K562 (cell line): ENCODE data around the gene ADAMTS2.

ENCODE experiments used
- FIP1L1 ChIP-seq: fragments of 200-400 bp; formaldehyde crosslinking; IDR thresholded peaks from 2 replicates; pipeline ENCODE4 v1.6.1; 2018; ENCODE audit warnings: mild to moderate bottlenecking, low read depth, low read length; ENCODE audit not compliant: poor library complexity, severe bottlenecking
- HDAC6 ChIP-seq: IDR thresholded peaks from 2 replicates; pipeline ENCODE4 v1.6.1; 2012; ENCODE audit warnings: low read depth, mild to moderate bottlenecking, control low read depth, inconsistent platforms, low read length, moderate library complexity
- MED1 ChIP-seq: sonication (generic); formaldehyde crosslinking; IDR thresholded peaks from 2 replicates; pipeline ENCODE4 v1.8.1; 2023; ENCODE audit warnings: missing genetic modification reagents, borderline replicate concordance
- PHF20 ChIP-seq: fragments of 450-650 bp; IDR thresholded peaks from 2 replicates; pipeline ENCODE4 v1.6.1; 2018; ENCODE audit not compliant: partially characterized antibody
- SP2 ChIP-seq: IDR thresholded peaks from 2 replicates; pipeline ENCODE4 v1.6.1; 2011; ENCODE audit warnings: mild to moderate bottlenecking, low read depth, low read length, moderate library complexity; ENCODE audit not compliant: poor library complexity, severe bottlenecking; ENCODE audit errors: extremely low read depth
- SRSF9 ChIP-seq: fragments of 200-400 bp; formaldehyde crosslinking; IDR thresholded peaks from 2 replicates; pipeline ENCODE4 v1.6.1; 2017; ENCODE audit warnings: low read depth, low read length, borderline replicate concordance
- YY1 ChIP-seq, 3 experiments: IDR thresholded peaks; 2 replicates each; pipeline ENCODE4 v1.6.1; 2011; ENCODE audit warnings: low read length in 2 of 3, mild to moderate bottlenecking in 2 of 3, moderate library complexity in 2 of 3, borderline replicate concordance in 1 of 3, control low read depth in 1 of 3, low read depth in 1 of 3; ENCODE audit not compliant: insufficient read depth in 3 of 3, insufficient replicate concordance in 2 of 3, control insufficient read depth in 1 of 3, insufficient read length in 1 of 3; ENCODE audit errors: extremely low read depth in 1 of 3
- ZNF224 ChIP-seq: sonication (generic); formaldehyde crosslinking; IDR thresholded peaks from 2 replicates; pipeline ENCODE4 v1.8.0; 2022; ENCODE audit warnings: mild to moderate bottlenecking, missing genetic modification reagents
- TF ChIP-seq, protein P1 (sequence below): fragments of 250-450 bp; sonication (Bioruptor Pico); IDR thresholded peaks from 2 replicates; pipeline ENCODE4 v1.4.0; 2020; ENCODE audit warnings: mild to moderate bottlenecking
- TF ChIP-seq, protein P2 (sequence below), 2 experiments: IDR thresholded peaks; 2 replicates each; pipeline ENCODE4 v1.6.1; 2012; ENCODE audit warnings: improper control_type of control experiment in 2 of 2, low read depth in 2 of 2, low read length in 2 of 2, borderline replicate concordance in 1 of 2
- TF ChIP-seq, protein P3 (sequence below): sonication (generic); formaldehyde crosslinking; IDR thresholded peaks from 2 replicates; pipeline ENCODE4 v1.8.0; 2023; ENCODE audit warnings: mild to moderate bottlenecking, missing genetic modification reagents
- TF ChIP-seq, protein P4 (sequence below): fragments of 250-450 bp; sonication (Bioruptor Pico); IDR thresholded peaks from 2 replicates; pipeline ENCODE4 v1.5.0; 2021; ENCODE audit warnings: mild to moderate bottlenecking, borderline replicate concordance

DNA sequence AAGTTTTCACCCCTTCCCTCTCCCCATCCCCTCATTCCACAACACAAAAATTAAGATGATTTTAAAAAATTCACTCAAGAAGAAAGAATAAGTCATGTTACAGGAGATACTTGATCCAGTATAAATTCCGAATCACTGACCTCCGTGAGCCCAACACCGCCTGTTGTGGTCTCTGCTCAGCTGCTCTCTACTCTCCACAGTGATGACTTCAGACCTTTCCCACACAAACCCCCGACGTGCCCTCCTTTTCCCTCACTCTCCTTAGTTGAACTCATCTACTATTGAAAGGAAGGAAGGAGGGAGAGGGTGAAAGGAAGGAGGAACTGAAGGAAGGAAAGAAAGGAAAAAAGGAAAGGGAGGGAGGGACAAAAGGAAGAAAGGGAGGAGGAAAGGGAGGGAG lies 230.0 kb downstream of the ADAMTS2 start:
- TF ChIP-seq SRSF9 (no peak), HDAC6 (no peak), MED1 (CRISPR knock-in tag) (no peak), ZNF224 (no peak), FIP1L1 (no peak), PHF20 (no peak), YY1 (IDR thresholded peaks at IDR 0.05; ENCODE audit: borderline replicate concordance in 1 of 3, control insufficient read depth in 1 of 3, extremely low read depth in 1 of 3, insufficient read depth in 3 of 3, insufficient read length in 1 of 3, insufficient replicate concordance in 2 of 3, low read depth in 1 of 3, low read length in 2 of 3) (no peak), SP2 (no peak)
- TF ChIP-seq, protein P1, sequence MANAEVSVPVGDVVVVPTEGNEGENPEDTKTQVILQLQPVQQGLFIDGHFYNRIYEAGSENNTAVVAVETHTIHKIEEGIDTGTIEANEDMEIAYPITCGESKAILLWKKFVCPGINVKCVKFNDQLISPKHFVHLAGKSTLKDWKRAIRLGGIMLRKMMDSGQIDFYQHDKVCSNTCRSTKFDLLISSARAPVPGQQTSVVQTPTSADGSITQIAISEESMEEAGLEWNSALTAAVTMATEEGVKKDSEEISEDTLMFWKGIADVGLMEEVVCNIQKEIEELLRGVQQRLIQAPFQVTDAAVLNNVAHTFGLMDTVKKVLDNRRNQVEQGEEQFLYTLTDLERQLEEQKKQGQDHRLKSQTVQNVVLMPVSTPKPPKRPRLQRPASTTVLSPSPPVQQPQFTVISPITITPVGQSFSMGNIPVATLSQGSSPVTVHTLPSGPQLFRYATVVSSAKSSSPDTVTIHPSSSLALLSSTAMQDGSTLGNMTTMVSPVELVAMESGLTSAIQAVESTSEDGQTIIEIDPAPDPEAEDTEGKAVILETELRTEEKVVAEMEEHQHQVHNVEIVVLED: no peak
- TF ChIP-seq, protein P2, sequence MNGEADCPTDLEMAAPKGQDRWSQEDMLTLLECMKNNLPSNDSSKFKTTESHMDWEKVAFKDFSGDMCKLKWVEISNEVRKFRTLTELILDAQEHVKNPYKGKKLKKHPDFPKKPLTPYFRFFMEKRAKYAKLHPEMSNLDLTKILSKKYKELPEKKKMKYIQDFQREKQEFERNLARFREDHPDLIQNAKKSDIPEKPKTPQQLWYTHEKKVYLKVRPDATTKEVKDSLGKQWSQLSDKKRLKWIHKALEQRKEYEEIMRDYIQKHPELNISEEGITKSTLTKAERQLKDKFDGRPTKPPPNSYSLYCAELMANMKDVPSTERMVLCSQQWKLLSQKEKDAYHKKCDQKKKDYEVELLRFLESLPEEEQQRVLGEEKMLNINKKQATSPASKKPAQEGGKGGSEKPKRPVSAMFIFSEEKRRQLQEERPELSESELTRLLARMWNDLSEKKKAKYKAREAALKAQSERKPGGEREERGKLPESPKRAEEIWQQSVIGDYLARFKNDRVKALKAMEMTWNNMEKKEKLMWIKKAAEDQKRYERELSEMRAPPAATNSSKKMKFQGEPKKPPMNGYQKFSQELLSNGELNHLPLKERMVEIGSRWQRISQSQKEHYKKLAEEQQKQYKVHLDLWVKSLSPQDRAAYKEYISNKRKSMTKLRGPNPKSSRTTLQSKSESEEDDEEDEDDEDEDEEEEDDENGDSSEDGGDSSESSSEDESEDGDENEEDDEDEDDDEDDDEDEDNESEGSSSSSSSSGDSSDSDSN (IDR thresholded peaks at IDR 0.05; ENCODE audit: borderline replicate concordance in 1 of 2, low read depth in 2 of 2, low read length in 2 of 2): no peak
- TF ChIP-seq, protein P3, sequence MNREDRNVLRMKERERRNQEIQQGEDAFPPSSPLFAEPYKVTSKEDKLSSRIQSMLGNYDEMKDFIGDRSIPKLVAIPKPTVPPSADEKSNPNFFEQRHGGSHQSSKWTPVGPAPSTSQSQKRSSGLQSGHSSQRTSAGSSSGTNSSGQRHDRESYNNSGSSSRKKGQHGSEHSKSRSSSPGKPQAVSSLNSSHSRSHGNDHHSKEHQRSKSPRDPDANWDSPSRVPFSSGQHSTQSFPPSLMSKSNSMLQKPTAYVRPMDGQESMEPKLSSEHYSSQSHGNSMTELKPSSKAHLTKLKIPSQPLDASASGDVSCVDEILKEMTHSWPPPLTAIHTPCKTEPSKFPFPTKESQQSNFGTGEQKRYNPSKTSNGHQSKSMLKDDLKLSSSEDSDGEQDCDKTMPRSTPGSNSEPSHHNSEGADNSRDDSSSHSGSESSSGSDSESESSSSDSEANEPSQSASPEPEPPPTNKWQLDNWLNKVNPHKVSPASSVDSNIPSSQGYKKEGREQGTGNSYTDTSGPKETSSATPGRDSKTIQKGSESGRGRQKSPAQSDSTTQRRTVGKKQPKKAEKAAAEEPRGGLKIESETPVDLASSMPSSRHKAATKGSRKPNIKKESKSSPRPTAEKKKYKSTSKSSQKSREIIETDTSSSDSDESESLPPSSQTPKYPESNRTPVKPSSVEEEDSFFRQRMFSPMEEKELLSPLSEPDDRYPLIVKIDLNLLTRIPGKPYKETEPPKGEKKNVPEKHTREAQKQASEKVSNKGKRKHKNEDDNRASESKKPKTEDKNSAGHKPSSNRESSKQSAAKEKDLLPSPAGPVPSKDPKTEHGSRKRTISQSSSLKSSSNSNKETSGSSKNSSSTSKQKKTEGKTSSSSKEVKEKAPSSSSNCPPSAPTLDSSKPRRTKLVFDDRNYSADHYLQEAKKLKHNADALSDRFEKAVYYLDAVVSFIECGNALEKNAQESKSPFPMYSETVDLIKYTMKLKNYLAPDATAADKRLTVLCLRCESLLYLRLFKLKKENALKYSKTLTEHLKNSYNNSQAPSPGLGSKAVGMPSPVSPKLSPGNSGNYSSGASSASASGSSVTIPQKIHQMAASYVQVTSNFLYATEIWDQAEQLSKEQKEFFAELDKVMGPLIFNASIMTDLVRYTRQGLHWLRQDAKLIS (CRISPR knock-in tag): no peak
- TF ChIP-seq, protein P4, sequence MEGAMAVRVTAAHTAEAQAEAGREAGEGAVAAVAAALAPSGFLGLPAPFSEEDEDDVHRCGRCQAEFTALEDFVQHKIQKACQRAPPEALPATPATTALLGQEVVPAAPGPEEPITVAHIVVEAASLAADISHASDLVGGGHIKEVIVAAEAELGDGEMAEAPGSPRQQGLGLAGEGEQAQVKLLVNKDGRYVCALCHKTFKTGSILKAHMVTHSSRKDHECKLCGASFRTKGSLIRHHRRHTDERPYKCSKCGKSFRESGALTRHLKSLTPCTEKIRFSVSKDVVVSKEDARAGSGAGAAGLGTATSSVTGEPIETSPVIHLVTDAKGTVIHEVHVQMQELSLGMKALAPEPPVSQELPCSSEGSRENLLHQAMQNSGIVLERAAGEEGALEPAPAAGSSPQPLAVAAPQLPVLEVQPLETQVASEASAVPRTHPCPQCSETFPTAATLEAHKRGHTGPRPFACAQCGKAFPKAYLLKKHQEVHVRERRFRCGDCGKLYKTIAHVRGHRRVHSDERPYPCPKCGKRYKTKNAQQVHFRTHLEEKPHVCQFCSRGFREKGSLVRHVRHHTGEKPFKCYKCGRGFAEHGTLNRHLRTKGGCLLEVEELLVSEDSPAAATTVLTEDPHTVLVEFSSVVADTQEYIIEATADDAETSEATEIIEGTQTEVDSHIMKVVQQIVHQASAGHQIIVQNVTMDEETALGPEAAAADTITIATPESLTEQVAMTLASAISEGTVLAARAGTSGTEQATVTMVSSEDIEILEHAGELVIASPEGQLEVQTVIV (CRISPR knock-in tag): no peak
